22Rv1 (cell line): ENCODE results near the gene TBC1D1.

ENCODE experiments used
- CTCF ChIP-seq: fragments of 450-650 bp; IDR thresholded peaks from 2 replicates; pipeline ENCODE4 v1.5.1; 2017; ENCODE audit warnings: mild to moderate bottlenecking
- ZFX ChIP-seq: fragments of 450-650 bp; IDR thresholded peaks from 2 replicates; pipeline ENCODE4 v1.6.1; 2017; ENCODE audit warnings: antibody characterized with exemption, borderline replicate concordance

DNA sequence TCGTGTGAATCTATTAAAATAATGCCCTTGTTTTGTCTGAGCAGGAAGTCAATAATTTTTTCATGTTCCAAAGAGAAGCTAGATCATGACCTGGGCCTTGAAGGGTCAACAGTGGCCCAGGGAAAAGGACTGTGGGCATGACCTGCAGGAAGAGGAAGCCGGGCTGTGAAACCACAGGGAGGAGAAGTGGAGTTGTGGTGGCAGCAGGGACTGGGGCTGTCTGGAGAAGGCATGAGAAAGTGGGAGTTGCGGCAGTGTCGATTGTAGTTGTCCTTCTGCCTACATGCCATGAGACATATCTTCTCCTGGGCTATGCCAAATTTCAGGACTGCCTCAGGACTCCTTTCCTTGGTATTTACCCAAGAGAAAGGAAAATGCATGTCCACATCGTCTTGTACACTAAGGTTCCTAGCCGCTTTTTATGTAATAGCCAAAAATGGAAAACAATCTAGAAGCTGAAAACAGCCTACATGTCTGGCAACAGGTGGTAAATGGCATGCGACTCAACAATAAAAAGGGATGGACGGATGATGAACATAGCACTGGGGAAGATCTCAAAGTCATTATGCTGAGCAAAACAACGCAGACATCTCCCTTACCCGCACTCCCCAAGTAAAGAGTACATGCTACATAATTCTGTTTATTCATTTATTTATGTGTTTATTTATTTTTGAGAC lies 55.8 kb downstream of the TBC1D1 start:
- no peak for TF ChIP-seq CTCF
- no peak for TF ChIP-seq ZFX
